GM12891 (cell line): ENCODE results near the gene IVNS1ABP.
"Not testable (repeated sequence)": the region's sequence is repeated elsewhere in the genome, so short reads cannot be mapped to it uniquely, and the experiment has no call there.

ENCODE experiments used
- PAX5 ChIP-seq: IDR thresholded peaks from 2 replicates; pipeline ENCODE4 v1.6.1; 2011; ENCODE audit warnings: low read length, moderate library complexity, mild to moderate bottlenecking; ENCODE audit not compliant: insufficient read depth, severe bottlenecking
- POLR2A ChIP-seq: IDR thresholded peaks from 2 replicates; pipeline ENCODE4 v1.6.1; 2011; ENCODE audit warnings: low read depth, low read length, control low read depth

GRCh38 chr1:185364528-185364927 lies 47.5 kb upstream of the IVNS1ABP start:
- not testable (repeated sequence) for TF ChIP-seq PAX5, POLR2A
